Measurements from ENCODE around the gene SREK1IP1.

DNA sequence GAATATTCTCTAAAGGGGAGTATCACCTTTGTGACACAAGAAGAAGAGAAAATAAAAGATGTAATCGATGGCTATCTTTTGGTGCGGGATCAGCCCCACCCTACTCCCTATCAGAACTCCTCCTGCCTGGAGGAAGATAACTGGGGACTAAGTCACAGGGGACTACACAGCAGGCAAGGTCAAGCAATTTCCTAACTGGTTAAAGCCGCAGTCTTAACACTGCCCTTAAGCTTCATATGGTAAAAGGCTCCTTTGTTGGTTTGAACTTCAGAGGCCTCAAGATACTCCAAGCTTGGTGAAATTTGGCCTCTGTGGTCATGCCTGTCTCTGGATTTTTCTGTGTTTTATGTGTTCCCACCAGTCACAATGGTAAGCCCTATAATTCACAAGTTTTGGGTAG, 79.5 kb downstream of the SREK1IP1 start:
- no peak for TF ChIP-seq REST (IDR thresholded peaks at IDR 0.05; ENCODE audit: low read depth)
- TF ChIP-seq POLR2AphosphoS5 (IDR thresholded peaks at IDR 0.05; ENCODE audit: low read depth, low read length) = no peak
- TF ChIP-seq CTCF (IDR thresholded peaks at IDR 0.05 in 2 of 3, conservative IDR thresholded peaks at IDR 0.05 in 1 of 3; ENCODE audit: borderline replicate concordance in 1 of 3, insufficient read depth in 1 of 3, low read depth in 2 of 3, low read length in 2 of 3) = no peak
- TF ChIP-seq EZH2 (IDR thresholded peaks at IDR 0.05) = no peak
